Activated T-cell treated with anti-CD3 and anti-CD28 coated beads for 24 hours (primary cell): Measurements from ENCODE around the gene MRPS18A.

Source experiments
- DNase-seq: peaks from one replicate; pipeline ENCODE4 v3.0.0-alpha.2; 2020; ENCODE audit warnings: low read depth

Gene MRPS18A

GRCh38 chr6:43687437-43688347 is at the start of gene MRPS18A:
MRPS18A (minus strand) TSS chr6:43687791; CDS start chr6:43687779, 12 bp downstream.
- peak; percentile 80 for DNase-seq

DNA sequence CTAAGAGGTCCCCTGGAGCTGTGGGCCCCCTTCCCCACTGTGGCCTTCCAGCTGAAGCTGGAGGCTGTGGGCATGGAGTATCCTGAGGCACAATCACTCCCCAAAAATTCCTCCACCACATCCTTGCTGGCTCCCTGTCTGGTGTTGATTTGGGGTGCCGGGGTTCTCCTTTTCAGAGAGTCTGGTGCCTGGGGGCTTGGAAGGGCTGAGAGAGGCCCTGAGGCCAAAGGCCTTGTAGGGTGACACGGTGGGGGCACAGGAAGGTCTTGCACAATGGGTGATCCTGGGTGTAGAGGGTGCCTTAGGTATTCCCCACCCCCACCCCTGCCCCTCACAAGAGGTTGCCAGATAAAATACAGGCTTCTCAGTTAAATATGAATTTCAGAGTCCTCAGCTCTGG is 49.3 kb upstream of the MRPS18A start:
- no peak for DNase-seq

GRCh38 chr6:43736211-43736786 is 48.7 kb upstream of the MRPS18A start:
- DNase-seq = no peak

GRCh38 chr6:43735642-43736199 is 48.1 kb upstream of the MRPS18A start:
- DNase-seq = no peak

DNA sequence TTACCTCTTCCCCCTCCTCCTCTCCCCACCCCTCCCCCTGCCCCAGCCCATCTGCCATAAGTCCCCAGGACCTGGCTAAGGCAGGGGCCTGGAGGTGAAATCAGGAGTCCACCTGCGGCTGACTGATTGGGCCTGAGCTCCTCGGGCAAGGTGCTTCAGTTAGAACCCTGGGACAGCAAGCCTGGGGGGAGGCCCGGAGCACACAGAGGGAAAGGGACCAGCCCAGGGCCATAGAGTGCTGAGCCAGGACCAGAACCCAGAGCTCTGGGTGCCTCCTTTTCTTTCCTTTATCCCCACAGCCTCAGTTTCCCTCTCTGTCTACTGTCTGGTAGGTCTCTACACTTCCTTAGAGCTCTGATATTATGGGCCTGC is 46.7 kb upstream of the MRPS18A start:
- DNase-seq = no peak

DNA sequence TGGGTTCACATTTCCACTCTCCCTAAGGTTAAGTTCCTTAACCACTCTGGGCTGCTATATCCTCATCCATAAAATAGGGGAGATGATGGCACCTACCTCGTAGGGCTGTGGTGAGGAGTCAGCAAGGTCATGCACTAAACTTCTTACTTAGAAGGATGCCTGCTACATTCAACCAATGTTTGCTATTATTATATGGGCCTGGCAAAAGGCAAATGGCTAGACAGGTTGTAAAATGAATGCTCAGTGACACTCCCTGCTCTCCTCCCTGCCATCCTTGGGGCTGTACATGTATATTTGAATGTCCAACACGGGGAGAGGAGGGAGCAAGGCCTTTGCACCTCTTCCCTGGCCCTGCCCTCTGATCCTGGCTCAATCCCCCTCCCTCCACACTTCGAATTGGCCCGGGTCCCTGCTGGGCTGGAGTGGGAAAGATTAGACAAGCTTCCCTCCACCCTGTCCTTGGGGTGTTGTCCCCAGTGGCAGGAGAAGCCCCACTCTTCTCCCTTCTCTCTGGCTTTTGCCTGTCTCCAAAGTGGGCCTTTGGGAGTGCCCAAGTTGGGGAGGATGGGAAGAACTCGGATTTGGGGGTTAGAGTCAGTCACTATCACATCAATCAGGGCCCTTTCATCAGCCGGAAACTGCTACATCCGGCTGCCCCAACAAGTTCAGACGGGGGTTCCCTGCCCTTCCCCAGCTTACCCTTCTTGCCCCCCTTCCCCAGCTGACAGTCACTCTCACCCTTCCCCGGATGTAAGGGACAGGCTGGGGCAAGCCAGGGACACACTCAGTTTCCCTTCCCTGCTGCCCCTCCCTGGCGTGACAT is 46.1 kb upstream of the MRPS18A start:
- DNase-seq = no peak

DNA sequence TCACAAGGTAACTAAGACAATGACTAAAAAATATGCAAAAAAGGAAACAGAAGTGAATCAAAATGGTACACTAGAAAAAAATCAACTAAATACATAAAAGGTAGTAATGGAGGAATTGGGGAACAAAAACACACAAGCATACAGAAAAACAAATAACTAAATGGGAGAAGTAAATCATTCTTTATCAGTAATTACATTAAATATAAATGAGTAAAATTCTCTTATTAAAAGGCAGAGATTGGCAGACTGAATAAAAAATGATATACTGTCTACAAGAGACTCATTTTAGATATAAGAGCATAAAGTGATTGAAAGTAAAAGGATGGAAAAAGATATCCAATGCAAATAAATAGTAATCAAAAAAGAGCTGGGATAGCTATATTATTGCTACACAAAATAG is 43.0 kb upstream of the MRPS18A start:
- no peak for DNase-seq

DNA sequence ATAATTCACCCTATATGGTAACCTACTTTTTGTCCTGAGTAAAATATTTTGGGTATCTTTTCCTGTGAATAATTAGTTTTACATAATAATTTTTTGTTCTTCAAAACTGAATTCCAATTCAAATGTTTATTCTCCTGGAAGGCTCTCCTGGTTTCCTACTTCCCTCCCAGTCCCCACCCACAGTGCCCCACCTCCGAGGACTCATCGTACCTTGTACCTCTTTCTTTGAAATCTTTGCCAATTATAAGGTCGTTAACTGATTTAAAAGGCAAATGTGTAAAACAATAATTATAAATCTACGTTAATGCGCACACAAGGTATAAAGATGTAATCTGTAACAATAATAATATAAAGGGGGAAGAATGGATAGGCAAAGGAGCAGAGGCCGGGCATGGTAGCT is 41.9 kb upstream of the MRPS18A start:
- DNase-seq = no peak

GRCh38 chr6:43728586-43728985 is 41.0 kb upstream of the MRPS18A start:
- no peak for DNase-seq

DNA sequence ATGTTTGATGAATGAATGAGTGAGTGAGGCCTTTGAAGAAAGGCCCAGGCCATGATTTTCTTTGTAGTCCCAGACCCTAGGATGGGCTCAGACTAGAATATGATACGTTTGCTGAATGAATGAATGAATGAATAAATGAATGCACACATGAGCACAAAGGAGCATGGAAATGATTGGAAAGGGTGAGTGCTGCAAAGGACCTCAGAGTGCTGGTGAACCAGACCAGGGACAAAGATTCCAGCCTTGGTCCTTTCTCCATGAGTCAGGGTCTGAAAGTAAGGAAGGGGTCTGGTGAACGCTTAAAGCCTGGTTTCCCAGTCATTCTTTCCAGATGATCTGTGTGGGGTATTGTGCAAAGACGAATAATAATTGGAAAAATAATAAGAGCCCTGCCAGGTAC is 40.0 kb upstream of the MRPS18A start:
- DNase-seq = no peak

- DNase-seq = no peak
Observed at GRCh38 chr6:43725643-43726580, 38.3 kb upstream of the MRPS18A start.

DNA sequence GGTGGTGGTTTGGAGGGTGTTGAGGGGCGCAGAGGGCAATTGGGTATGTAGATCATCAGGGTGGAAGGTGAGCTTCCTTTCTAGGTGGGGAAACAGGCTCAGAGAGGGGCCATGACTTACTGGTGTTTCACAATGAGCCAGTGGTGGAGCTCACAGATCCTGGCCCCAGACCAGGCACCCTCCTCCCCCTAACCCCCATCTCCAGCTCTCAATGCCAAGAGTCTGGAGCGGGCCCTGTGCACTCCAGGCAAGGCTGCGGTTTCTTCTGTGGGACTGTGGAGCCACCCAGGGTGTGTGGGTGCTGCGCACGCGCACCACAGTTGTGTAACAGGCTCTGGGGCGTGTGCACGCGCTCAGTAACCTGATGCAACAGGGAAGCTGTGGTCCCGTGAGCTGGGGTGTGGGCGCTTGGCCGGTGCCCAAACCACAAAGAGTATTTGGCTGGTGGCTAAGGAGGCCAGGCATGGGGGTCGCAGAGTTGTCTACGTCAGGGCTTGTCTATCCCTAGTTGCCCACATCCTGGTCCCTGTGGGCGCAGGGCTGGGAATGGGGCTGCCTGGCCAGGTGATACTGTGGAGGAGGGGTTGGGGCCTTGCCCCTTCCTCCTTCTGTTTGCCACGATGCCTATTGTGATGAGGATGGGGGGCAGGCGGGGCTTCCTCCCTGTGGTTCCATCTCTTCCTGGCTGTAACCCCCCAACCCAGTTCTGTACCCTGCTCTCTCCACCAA is 37.5 kb upstream of the MRPS18A start:
- DNase-seq = peak; percentile 63

- DNase-seq = no peak
Observed at GRCh38 chr6:43724354-43724753, 36.8 kb upstream of the MRPS18A start.

- peak; percentile 54 for DNase-seq
Observed at GRCh38 chr6:43723737-43724295, 36.2 kb upstream of the MRPS18A start.

DNA sequence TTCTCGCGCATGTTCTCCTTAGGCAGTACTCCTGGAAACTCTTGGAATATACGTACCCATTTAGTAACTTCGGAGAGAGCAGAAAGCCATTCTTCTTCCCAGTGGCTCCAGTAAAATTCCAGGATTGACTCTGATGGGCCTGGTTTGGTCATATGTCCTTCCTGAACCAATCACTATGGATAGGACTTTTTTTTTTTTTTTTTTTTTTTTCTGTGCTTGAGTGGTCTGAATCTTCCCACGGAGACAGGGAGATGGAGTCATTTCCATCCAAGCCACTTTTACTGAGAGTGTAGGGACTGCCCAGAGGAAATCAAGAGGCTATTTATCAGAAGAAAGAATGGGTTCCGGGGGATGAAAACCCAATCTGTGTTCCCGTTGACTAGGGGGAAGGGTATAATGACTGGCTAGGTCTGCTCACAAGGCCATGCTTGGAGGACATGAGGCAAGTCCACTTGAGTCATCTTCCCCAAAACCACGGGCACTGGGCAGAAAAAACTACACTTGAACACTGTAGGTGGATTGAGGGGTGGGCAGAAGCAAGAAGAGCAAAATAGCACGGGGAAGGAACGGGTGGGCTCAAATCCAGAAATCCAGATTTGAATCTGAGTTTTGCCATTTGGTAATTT is 35.4 kb upstream of the MRPS18A start:
- DNase-seq = no peak

- DNase-seq = no peak
Observed at GRCh38 chr6:43720999-43721398, 33.4 kb upstream of the MRPS18A start.

- DNase-seq = no peak
Observed at GRCh38 chr6:43719511-43719910, 31.9 kb upstream of the MRPS18A start.

DNA sequence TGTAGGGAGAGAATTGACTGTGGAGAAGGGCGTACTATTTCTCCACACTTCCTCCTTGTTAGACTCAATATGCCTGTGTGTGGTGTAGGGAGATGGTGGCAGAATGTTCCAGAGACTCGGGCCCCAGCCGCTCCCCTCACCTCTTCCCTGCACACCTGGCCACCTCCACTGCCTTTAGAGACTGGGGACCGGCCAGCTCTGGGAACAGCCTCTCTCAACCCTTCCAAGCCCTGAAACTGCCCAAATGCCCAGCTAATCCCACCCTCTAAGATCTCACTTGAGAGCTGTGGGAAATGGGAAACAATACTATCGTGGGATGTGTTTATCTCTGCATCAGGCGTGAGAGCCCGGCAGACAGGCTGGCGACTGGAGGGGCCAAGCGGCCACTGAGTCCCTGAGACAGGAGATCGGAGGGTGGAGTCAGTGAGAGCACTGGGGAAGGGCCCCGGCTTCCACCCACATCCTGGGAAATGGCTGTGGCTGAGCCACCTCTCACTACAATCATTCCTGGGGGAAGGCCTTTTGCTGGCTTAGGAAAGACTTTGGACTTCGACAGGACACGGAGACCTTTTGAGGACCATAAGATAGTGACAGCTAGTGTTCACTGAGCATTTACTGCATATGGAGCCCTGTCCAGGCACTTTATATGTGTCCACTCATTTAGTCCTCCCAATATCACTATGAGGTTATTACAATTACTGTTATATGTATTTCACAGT is 31.0 kb upstream of the MRPS18A start:
- no peak for DNase-seq

GRCh38 chr6:43717822-43718221 is 30.2 kb upstream of the MRPS18A start:
- DNase-seq = no peak
